ES-I3 (cell line): Measurements from ENCODE around the gene B9D2.
A peak's percentile ranks its signal among the peaks of the same experiment; 100 is the strongest.
"Not testable (repeated sequence)": the region's sequence is repeated elsewhere in the genome, so short reads cannot be mapped to it uniquely, and the experiment has no call there.

Experiments
- H3K36me3 ChIP-seq: 2 replicates; pipeline ENCODE4 v1.6.1; 2013; ENCODE audit warnings: mild to moderate bottlenecking, low read length, control low read depth, moderate library complexity; ENCODE audit not compliant: insufficient read depth
- H3K4me1 ChIP-seq: 2 replicates; pipeline ENCODE4 v1.6.1; 2013; ENCODE audit warnings: mild to moderate bottlenecking, control low read depth, low read length; ENCODE audit not compliant: insufficient read depth
- H3K9ac ChIP-seq: 2 replicates; pipeline ENCODE4 v1.6.1; 2013; ENCODE audit warnings: low read depth, mild to moderate bottlenecking, low read length, moderate library complexity
- H3K9me3 ChIP-seq: 2 replicates; pipeline ENCODE4 v1.6.1; 2013; ENCODE audit warnings: mild to moderate bottlenecking, low read length, moderate library complexity; ENCODE audit not compliant: control insufficient read depth, insufficient read depth

The B9D2 gene, protein sequence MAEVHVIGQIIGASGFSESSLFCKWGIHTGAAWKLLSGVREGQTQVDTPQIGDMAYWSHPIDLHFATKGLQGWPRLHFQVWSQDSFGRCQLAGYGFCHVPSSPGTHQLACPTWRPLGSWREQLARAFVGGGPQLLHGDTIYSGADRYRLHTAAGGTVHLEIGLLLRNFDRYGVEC

DNA sequence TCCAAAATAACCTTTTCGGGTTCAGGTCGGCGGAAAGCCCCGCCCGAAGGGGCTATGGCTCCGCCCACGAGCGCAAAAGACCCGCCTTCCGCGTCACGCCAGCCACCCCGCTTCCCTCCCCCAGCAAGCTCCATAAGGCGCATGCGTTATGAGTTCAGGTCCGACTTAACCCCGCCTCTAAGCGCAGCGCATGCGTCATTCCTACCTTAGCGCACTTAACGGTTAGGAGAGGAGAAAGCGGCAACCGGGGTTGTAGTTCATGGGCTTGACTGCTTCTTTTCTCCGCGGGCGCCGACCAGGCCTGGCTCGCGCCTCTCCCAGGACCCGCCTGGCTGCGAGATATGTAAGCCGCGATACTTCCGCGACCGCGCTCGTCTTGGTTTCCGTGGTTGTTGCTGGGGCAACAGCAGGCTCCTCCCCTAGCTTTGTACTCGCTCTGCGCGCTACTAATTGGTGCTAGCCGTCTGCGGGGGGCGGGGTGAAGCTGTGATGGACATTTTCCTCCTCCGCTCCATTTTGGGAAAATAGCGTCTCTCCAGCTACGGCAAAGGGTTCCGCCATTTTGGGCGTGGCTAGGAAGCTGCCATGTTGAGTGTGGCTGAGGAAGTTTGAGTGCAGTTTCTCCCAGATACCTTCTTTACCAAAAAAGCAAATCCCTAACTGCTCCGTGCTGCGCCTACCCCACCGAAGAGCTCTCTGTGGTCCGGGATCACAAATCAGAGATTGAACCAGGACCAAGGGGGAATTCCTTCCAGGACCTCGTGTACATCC, at the start of gene B9D2:
Gene B9D2, minus strand, starts transcription at position 397 of the 771 bp plus-strand sequence. CDS start 630 bp downstream, outside the sequence.
- Histone ChIP-seq H3K4me1 (peaks cover 5% of the 10 kb centered on the region; the same call in 1 of the 2 replicates), H3K36me3 (no peaks in the 10 kb centered on the region), H3K9me3 (no peaks in the 10 kb centered on the region), H3K9ac (peak within 1 kb of the TSS; percentile 97)

DNA sequence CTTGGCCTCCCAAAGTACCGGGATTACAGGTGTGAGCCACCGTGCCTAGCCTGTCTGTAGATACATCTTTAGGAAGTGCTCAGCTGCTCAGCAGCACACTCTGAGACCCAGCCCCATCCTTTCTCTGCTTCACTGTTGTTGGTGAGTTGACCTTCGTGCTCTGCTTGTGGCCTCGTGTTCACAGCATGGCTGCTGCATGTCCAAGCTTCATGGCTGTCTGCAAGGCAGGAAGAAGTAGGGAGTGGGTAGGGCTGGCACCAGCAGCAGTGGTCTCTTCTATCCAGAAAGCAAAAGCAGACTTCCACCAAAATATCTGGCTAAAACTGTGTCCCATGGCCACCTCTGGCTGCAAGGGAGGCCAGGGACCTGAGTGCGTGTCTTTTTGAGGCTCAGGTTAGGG, 49.0 kb upstream of the B9D2 start:
- peaks cover 13% of the 10 kb centered on the region for H3K4me1 ChIP-seq
- H3K9me3 ChIP-seq, result no peaks in the 10 kb centered on the region
- H3K9ac ChIP-seq, result no peak overlapping the region
- H3K36me3 ChIP-seq, result no peaks in the 10 kb centered on the region; the same call in 1 of the 2 replicates

DNA sequence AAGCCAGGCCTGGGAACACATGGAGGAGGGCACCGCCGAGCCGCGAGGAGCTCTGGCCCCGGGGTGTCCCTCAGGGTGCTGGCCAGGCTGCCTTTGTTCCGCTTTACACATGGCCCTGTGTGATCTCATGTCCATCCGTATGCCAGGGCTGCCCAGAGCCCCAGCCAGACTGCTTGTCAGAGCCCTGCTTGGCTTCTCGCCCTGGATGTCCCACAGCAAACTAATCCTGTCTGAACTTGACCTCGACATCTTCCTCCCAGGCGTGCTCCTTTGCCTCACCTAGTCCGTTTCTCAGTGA, 48.0 kb upstream of the B9D2 start:
- Histone ChIP-seq H3K36me3 (no peaks in the 10 kb centered on the region; the same call in 1 of the 2 replicates), H3K9me3 (no peaks in the 10 kb centered on the region), H3K9ac (no peak overlapping the region), H3K4me1 (peaks cover 22% of the 10 kb centered on the region)

DNA sequence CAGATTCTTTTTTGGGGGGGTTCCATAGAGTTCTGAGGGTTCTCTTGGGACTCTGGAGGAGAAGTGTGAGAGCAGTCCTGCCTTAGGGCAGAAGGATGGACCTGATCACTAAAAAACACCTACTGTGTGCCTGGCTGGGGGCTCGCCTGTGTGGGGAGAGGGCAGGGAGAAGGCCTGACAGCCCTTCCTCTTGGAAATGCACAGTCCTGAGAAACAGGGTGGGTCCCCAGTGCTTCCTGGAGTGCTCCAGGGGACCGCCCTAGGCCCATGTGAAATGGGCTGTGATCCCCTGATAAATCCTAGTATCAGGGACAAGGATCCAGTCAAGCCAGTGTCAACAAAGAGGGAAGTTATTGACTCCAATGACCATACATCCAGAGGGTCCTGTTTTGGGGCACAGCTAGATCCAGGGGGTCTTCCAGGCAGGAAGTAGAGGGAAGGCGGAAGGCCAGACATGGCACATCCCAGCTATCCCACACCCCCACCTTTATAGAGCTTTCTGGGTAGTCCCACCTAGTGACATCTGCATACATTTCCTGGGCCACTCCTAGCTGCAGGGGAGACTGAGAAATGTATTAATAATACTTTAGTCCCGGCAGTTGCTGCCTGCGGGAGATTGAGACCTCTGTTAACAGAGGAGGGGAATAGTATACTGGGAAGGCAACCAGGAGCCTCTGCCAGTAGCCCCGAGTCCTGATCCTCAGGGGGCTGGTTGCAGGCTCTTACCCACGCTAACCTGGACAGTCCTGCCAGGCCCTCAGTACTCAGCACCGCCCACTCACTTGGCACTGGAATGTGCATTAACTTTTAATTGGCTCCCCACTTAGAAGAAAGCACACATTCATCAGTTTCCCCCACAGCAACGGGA, 47.4 kb upstream of the B9D2 start:
- Histone ChIP-seq H3K4me1 (peaks cover 24% of the 10 kb centered on the region), H3K9ac (no peak overlapping the region), H3K9me3 (no peaks in the 10 kb centered on the region), H3K36me3 (no peaks in the 10 kb centered on the region; the same call in 1 of the 2 replicates)

DNA sequence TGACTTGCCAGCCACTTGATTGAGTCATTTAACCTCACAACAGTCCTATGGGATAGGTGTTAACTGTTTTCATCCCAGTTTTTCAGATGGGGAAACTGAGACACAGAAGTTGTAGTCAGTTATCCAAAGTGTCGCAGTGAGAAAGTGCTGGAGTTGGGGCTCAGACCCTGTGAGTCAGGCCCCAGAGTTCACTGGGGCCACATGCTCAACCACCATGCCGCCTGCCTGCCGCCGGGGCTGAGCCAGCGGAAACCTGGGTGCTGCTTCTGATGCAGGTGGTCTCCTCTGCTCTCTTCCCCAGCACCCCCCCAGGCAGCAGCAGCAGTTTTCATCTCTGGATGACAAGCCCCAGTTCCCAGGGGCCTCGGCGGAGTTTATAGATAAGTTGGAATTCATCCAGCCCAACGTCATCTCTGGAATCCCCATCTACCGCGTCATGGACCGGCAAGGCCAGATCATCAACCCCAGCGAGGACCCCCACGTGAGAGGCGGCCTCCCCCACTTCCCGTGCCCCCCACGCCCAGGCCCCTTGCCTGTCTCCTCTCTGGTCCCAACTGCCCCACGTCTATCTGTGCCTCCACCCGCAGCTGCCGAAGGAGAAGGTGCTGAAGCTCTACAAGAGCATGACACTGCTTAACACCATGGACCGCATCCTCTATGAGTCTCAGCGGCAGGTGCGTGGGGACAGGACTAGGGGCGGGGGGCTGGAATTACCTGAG, 46.5 kb upstream of the B9D2 start:
- Histone ChIP-seq H3K9ac (no peak overlapping the region), H3K9me3 (no peaks in the 10 kb centered on the region), H3K4me1 (peaks cover 24% of the 10 kb centered on the region), H3K36me3 (no peaks in the 10 kb centered on the region; the same call in 1 of the 2 replicates)

DNA sequence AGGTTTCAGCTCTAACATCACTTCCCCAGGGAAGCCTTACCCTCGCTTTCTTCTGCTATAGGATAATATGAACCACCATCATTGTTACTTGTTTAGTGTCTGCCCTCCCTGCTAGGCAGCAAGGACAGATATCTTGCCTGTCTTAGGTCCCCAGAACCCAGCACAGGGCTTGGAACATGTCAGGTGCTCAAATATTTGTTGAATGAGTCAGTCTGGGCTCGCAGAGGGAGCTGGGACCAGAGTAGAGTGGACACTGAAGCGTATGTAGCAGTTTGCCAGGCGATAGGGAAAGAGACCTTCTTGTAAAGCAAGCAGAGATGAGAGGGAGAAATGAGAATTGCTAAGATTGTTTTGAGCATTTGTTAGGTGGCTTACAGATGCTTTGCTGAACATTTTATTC, 45.3 kb upstream of the B9D2 start:
- H3K9ac ChIP-seq, result no peak overlapping the region; the same call in 1 of the 2 replicates
- H3K4me1 ChIP-seq, result peaks cover 24% of the 10 kb centered on the region
- H3K9me3 ChIP-seq, result no peaks in the 10 kb centered on the region
- no peaks in the 10 kb centered on the region for H3K36me3 ChIP-seq

DNA sequence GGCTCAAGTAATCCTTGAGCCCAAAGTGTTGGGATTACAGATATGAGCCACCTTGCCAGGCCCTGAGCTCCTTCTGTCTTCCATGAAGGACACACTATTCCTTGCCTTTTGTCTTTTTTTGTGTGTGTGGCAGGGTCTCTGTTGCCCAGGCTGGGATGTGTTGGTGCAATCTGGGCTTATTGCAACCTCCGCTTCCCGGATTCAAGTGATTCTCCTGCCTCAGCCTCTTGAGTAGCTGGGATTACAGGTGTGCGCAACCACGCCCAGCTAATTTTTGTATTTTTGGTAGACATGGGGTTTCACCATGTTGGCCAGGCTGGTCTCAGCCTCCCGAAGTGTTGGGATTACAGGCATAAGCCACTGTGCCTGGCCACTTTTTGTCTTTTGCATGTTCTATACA, 44.9 kb upstream of the B9D2 start:
- not testable (repeated sequence) for H3K9me3 ChIP-seq, H3K9ac ChIP-seq, H3K36me3 ChIP-seq
- H3K4me1 ChIP-seq, result peaks cover 24% of the 10 kb centered on the region

DNA sequence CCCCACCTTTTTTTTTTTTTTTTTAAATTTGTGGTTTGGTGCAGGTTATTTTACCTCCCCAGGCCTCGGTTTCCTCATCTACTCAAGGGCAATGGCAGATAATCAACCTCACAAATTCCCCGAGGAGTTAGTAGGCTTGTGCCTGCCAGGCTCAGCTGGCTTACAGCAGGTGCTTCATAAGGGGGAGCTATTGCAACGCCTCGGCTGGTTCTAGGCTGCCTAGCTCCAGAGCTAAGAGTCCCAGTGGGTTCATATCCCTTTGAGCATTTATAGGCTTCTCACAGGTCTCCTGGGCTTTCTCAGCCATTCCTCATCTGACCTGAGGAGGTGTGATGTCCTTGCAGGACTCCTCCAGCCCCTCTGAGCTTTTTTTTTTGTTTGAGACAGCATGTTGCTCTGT, 44.3 kb upstream of the B9D2 start:
- H3K9me3 ChIP-seq, result no peaks in the 10 kb centered on the region
- no peak overlapping the region for H3K9ac ChIP-seq
- H3K4me1 ChIP-seq, result peaks cover 24% of the 10 kb centered on the region
- H3K36me3 ChIP-seq, result no peaks in the 10 kb centered on the region

DNA sequence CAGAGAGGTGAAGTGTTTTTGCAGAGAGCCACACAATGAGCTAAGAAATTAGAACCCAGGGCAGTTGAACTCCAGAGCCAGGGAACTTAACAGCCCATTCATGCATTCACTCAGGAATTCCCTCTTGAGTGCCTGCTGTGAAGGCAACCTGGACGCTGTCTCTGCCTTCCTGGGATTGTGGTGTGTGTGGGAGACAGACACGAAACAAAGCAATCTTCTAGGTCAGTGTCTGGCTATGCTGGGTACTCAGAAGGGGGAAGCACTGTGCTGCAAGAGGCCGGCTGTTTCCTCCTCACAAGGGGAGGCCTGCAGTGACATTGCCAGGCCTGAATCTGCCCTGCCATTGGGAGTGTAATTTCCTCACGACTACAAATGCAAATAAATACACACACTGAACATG, 43.3 kb upstream of the B9D2 start:
- Histone ChIP-seq H3K36me3 (no peaks in the 10 kb centered on the region), H3K4me1 (peaks cover 24% of the 10 kb centered on the region), H3K9ac (no peak overlapping the region), H3K9me3 (no peaks in the 10 kb centered on the region)

DNA sequence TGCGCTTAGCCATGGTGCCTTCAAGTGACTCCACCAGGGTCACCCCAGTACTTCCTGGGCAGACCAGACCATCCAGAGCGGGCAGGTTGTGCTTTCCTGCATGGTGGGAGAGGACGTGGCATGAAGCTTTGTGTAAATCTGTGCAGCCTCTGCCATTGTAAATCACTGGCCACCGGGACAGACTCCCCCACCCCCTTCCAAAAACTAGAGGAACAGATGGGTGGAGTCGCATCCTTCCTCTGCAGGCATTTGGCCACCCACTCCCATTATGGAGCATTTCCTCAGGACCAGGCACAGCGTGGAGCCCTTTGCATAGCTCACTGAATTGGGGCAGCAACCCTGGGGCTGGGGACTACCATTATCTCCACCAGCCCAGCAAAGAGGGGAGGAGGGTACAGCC, 41.8 kb upstream of the B9D2 start:
- Histone ChIP-seq H3K9me3 (no peaks in the 10 kb centered on the region), H3K4me1 (peaks cover 24% of the 10 kb centered on the region), H3K36me3 (no peaks in the 10 kb centered on the region), H3K9ac (no peak overlapping the region)

DNA sequence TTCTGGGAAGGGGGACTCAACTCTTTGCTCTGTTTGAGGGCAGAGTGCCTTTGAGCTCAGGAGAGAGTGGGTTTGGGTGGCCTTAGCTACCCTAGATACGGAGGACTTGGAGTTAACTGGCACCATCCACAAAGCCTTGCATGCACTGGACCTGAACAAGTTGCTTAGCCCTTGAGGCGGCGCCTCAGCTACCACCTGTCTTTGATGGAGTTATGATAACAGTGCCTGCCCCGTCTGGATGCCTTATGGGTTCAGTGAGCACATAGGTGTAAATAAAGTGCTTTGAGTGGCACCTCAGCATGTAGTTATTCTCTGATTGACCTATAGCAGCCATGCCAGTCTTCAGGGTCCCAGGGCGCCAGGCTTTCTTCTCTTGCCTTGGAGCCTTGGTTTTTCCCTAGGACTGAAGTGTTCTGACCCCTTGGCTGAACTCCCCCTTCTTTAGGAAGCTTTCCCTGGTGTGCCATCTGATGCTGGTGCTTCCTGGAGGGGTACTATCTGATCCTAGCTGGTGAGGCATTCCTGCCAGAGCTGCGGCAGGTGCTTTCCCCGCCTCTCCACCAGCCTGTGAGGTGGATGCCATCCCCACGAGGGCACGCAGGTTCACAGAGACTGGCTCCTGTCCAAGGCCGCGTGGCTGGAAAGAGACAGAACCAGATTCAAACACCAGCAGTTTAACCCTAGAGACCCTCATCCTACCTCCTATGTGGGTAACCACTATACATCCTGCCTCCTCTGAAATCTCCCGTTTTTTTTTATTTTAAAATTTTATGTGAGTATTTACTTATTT, 39.4 kb upstream of the B9D2 start:
- peaks cover 11% of the 10 kb centered on the region for H3K4me1 ChIP-seq
- H3K9me3 ChIP-seq, result no peaks in the 10 kb centered on the region
- no peak overlapping the region for H3K9ac ChIP-seq
- no peaks in the 10 kb centered on the region for H3K36me3 ChIP-seq

DNA sequence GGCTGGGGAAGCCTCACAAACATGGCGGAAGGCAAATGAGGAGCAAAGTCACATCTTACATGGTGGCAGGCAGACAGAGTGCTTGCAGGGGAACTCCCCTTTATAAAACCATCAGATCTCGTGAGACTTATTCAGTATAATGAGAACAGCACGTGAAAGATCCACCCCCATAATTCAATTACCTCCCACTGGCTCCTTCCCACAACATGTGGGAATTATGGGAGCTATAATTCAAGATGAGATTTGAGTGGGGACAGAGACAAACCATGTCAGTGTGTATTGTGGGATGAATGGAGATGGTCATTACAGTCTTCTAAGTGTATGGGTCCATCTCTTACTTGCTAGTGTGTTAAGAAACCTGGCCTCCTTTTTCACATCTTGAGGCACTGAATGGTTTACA, 38.1 kb upstream of the B9D2 start:
- H3K4me1 ChIP-seq, result peaks cover 3% of the 10 kb centered on the region
- H3K9ac ChIP-seq, result no peak overlapping the region
- no peaks in the 10 kb centered on the region for H3K36me3 ChIP-seq
- H3K9me3 ChIP-seq, result no peaks in the 10 kb centered on the region

DNA sequence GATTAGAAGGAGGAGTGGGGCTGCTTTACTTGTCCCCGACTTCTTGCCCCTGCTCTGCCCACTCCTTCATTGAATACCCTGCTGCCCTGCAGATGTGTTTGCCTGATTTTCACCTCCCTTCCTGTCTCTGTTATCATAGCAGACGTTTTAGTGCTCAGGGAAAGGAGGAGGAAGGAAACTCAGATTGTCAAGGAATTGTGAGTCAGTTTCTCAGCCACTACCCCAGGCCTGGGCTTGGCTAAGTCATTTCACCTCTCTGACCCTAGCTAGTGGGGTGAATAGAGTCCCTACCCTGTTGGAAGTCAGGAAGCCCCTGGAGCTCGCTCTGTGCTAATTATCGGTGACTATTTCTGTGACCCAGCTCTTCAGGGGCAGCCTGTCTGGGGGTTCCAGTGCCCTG, 37.5 kb upstream of the B9D2 start:
- Histone ChIP-seq H3K9me3 (no peaks in the 10 kb centered on the region), H3K36me3 (no peaks in the 10 kb centered on the region), H3K4me1 (no peaks in the 10 kb centered on the region; the same call in 1 of the 2 replicates), H3K9ac (no peak overlapping the region)
